Stromal cell of bone marrow (primary cell): Measurements from ENCODE around the gene TGFBR1.
A peak's percentile ranks its signal among the peaks of the same experiment; 100 is the strongest.
"Not testable (repeated sequence)": the region's sequence is repeated elsewhere in the genome, so short reads cannot be mapped to it uniquely, and the experiment has no call there.

ENCODE experiments used
- DNase-seq: peaks from one replicate; pipeline ENCODE4 v3.0.0-alpha.2; 2012; ENCODE audit warnings: low read depth

Gene TGFBR1

DNA sequence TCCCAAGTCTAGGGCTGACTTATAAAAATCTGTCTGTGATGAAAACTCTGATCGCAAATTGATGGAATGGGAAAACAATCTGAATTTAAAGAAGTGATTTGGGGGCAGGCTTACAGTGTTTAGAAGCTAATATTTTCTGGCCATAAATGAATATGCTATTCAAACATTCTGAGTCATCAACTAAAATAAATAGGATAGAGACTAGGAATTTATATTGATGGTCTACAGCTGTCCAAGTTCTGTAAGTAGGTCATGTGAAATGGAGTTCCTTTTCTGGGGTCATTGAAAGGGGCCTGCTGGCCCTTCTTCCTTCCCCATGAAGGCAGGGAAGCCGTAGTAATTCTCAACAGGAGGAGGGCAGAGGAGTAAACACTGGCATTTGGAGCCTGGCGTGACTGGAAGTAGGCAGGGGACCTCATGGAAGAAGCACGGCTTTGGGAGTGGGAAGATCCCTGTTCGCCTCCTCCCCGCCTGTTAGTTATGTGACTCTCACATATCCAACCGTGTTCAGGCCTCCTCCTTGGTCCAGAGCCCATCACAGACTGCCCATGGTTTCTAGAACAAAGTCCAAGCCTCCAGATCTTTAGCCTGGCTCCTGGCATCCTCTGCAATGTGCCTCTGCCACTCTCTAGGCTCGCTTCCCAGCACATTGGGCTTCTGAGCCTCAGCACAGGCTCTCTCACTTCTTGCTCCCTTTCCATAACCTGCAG lies 85.1 kb downstream of the TGFBR1 start:
- DNase-seq = no peak

DNA sequence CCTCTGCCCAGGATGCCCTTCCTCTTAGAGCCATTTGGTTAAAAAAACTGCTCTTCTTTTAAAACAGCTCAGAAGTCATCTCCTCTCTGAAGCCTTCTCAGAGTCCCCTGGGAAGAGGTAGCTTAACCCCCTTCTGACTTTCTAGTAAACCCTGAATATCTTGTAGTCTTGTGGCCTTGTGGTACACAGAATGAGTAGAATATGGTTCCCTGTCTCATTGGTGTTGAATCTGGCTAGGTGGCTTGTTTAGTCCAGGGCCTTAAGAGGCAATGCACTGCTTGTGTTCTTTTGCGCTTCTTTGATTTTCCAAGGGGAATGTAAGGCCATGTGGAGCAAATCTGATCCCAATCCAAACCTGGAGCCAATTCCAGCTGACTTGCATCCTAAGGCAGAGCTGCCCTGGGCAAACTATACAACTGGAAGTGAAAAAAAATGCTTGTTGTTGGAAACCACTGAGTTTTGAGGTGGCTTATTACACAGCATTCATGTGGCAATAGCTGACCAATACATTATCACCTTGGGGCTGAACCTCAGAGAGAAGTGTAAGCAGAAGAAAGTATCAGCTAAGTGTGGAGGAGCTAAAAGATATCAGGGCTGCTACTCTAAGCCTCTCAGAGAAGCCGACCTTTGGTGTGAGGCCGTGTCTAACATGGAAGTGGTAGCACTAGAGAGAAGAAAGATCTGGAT lies 85.8 kb downstream of the TGFBR1 start:
- DNase-seq = no peak

DNA sequence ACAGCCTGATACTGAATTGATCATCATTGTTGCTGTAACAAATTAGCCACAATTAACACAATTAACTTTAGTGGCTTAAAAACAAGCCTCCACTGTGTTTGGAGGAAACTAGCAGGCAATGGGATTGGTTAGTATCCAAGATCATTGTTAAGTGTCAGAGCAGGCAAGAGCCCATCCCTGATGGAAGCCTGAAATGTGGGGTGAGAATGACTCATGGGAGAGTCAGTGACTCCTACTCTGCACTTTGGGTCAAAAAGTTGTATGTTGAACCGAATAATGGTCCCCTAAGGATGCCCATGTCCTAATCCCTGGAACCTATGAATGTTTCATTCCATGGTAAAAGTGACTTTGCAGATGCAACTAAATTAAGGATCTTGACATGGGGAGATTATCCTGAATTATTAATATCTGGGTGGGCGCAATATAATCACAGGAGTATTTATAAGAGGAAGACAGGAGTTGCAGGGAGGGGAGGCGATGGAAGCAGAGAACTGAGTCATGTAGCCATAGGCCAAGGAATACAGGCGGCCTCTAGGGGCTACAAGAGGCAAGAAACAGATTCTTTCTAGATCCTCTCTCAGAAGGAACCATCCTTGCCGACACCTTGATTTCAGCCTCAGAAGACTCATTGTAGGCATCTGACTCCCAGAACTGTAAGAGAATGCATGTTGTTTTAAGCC lies 88.0 kb downstream of the TGFBR1 start:
- DNase-seq = peak; percentile 73

DNA sequence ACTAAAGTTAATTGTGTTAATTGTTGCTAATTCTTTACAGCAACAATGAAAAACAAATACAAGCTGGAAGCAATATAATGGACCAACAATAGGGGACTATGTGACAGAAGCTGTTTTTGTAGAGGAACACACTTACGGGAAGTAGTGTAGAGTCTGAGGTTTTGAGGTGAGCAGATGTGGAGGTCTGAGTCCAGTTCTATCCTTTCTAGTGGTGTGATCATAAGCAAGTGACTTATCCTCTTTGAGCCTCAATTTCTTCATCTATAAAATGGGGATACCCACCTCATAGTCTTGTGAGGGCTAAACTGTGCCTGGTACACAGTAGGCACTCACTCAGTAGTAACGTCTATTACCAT lies 88.5 kb downstream of the TGFBR1 start:
- DNase-seq = no peak

DNA sequence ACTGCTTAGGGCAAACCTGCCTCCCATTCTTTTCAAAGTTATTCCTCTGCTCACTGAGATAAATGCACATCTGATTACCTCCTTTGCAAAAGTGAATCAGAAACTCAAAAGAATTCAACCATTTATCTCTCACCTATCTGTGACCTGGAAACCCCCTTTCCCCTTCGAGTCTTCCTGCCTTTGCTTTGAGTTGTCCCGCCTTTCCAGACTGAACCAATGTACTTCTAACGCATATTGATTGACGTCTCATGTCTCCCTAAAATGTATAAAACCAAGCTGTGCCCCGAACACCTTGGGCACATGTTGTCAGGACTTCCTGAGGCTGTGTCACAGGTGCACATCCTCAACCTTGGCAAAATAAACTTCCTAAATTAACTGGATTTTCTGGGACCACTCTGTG lies 91.6 kb downstream of the TGFBR1 start:
- not testable (repeated sequence) for DNase-seq

DNA sequence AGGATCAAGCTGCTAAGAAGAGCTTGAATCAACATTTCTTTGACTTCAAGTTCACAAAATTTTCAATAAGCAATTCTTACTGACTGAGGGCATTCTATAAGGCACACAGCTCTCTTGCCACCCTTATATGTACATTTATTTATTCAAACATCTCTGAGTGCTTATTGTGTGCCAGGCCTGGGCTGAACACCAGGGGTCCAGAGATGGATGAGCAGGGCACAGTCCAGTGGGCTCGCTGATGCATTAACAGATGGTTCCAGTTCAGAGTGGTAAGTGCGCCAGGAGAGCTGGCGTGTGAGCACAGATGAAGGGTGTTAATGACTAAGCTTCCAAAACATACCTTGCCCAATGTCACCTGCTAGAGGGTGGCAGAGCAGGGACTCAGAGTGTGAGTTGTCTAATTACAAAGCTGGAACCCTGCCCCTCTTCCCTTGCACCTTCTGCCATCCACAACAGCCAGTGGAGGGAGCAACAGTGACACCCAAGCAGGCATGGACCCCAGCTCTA lies 92.3 kb downstream of the TGFBR1 start:
- no peak for DNase-seq

DNA sequence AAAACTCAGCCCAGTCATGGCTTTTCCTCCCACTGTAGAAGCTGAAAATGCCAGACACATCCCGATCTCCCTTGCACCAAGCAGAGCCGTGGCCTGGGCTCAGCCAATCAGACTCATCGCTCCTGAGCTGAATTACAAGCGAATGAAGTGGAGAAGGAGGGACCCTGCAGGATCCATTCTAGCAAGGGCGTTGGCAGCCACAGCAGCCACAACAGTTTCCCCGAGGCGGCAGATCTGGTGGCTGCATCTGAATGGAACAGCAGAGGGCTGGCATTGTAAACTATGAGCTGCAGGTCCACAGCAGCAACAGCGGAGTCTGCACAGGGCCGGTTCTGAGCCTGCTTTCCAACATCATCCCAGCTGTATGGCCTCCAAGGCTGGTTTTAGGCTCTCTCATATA lies 93.1 kb downstream of the TGFBR1 start:
- no peak for DNase-seq

DNA sequence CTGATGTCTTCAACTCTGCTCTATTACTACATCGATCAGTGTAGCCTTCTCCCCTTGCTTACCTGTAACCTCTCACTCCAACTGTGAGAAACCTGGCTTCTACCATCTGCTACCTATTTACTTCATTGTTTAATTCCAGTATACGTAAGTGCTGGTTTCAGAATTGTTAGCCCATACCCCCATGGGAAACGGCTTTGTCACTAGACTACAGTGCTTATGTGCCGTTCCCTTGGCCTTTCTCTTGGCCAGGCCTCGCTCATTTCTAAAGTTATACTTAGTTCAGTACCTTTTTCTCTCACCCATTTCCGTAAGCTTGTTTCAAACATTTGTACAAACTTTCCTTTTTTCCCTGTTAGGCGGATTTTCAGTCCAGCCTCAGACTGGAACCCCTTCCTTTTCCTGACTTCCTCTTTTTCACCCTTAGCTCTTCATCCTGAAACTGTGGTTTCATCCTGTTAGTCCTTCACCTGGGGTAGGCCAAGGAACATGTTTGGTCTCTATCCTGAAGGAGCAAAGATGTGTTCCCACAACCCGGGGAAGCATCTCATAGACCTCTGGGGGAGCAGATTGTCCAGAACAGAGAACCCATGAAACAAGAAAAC lies 95.1 kb downstream of the TGFBR1 start:
- no peak for DNase-seq

DNA sequence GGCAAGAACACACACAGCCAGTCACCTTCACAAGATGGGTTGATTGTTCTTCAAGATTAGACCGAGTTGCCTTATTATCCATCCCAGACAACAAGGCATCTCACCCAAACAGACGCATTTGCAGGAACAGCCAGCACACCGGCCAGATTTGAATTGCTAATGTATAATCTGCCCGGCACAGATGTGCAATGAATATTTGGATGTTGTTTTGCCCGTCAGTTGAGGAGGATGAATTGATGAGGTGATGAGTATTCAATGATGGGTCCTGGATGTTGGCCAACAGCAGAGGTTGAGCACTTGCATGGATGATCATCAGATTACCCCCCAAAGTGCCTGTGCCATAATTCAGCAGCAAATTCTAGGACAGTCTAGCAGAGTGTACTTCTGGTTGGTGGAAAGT lies 96.7 kb downstream of the TGFBR1 start:
- no peak for DNase-seq
